Measurements from ENCODE around the gene DOCK4.
A peak's percentile ranks its signal among the peaks of the same experiment; 100 is the strongest.

DOCK4 gene

GRCh38 chr7:112220877-112221434, 14.8 kb upstream of the DOCK4 start:
- no peak for DNase-seq

GRCh38 chr7:112215787-112216186, 9.6 kb upstream of the DOCK4 start:
- no peak for DNase-seq

GRCh38 chr7:112214883-112215282, 8.7 kb upstream of the DOCK4 start:
- no peak for DNase-seq

GRCh38 chr7:112214268-112214667, 8.1 kb upstream of the DOCK4 start:
- no peak for DNase-seq

- DNase-seq = no peak
Measured at GRCh38 chr7:112213735-112214134, 7.5 kb upstream of the DOCK4 start.

GRCh38 chr7:112212571-112212970, 6.4 kb upstream of the DOCK4 start:
- peak; percentile 17 for DNase-seq

GRCh38 chr7:112211348-112211907, 5.2 kb upstream of the DOCK4 start:
- DNase-seq = peak; percentile 4

GRCh38 chr7:112207765-112208164, 1.6 kb upstream of the DOCK4 start:
- DNase-seq = no peak

GRCh38 chr7:112206991-112207592, 893 bp upstream of the DOCK4 start:
- DNase-seq = no peak

- peak; percentile 57 for DNase-seq
Measured at GRCh38 chr7:112205343-112206237, 609 bp downstream of the DOCK4 start.

- DNase-seq = peak; percentile 2
Measured at GRCh38 chr7:112204499-112205342, 1.5 kb downstream of the DOCK4 start.

- DNase-seq = no peak
Measured at GRCh38 chr7:112203365-112203739, 2.8 kb downstream of the DOCK4 start.

- DNase-seq = no peak
Measured at GRCh38 chr7:112202816-112203215, 3.4 kb downstream of the DOCK4 start.

GRCh38 chr7:112201839-112202238, 4.4 kb downstream of the DOCK4 start:
- DNase-seq = no peak

- peak; percentile 91 for DNase-seq
Measured at GRCh38 chr7:112201411-112201810, 4.8 kb downstream of the DOCK4 start.

GRCh38 chr7:112199672-112200071, 6.5 kb downstream of the DOCK4 start:
- DNase-seq = no peak

GRCh38 chr7:112199035-112199655, 7.1 kb downstream of the DOCK4 start:
- DNase-seq = peak; percentile 27

- DNase-seq = no peak
Measured at GRCh38 chr7:112197322-112197721, 8.9 kb downstream of the DOCK4 start.

GRCh38 chr7:112195717-112196116, 10.5 kb downstream of the DOCK4 start:
- DNase-seq = no peak

GRCh38 chr7:112193915-112194502, 12.2 kb downstream of the DOCK4 start:
- no peak for DNase-seq

GRCh38 chr7:112192236-112193154, 13.7 kb downstream of the DOCK4 start:
- DNase-seq = peak; percentile 57
